H9 (cell line): ENCODE measurements around the gene ADARB2. TPM values are rescaled to one million over a fixed set of nuclear protein-coding genes. Genes with fewer than 3 reads are reported as not detected.

Experiments used
- DNase-seq: peaks from one replicate; pipeline ENCODE4 v3.0.0-alpha.2; 2017
- H2AFZ ChIP-seq: one replicate; pipeline ENCODE4 v1.6.1; 2013; ENCODE audit warnings: mild to moderate bottlenecking, low read length, control low read depth, moderate library complexity
- H2AK5ac ChIP-seq: 2 replicates; pipeline ENCODE4 v1.6.1; 2013; ENCODE audit warnings: low read length, control low read depth, mixed read lengths; ENCODE audit not compliant: insufficient read length
- H2BK120ac ChIP-seq: one replicate; pipeline ENCODE4 v1.6.1; 2013; ENCODE audit warnings: low read depth, mild to moderate bottlenecking, low read length, control low read depth, inconsistent platforms; ENCODE audit not compliant: poor library complexity, severe bottlenecking
- H2BK12ac ChIP-seq: 2 replicates; pipeline ENCODE4 v1.6.1; 2013; ENCODE audit warnings: low read length, control low read depth, mixed read lengths, low read depth; ENCODE audit not compliant: insufficient read length
- H2BK15ac ChIP-seq: 2 replicates; pipeline ENCODE4 v1.6.1; 2013; ENCODE audit warnings: low read depth, low read length, control low read depth
- H2BK20ac ChIP-seq: one replicate; pipeline ENCODE4 v1.6.1; 2013; ENCODE audit warnings: low read depth, mild to moderate bottlenecking, low read length, control low read depth, inconsistent platforms; ENCODE audit not compliant: poor library complexity, severe bottlenecking
- H2BK5ac ChIP-seq: 2 replicates; pipeline ENCODE4 v1.6.1; 2013; ENCODE audit warnings: low read length, control low read depth, mixed read lengths; ENCODE audit not compliant: insufficient read length
- H3K14ac ChIP-seq: 2 replicates; pipeline ENCODE4 v1.6.1; 2013; ENCODE audit warnings: low read length, control low read depth; ENCODE audit not compliant: insufficient read depth
- H3K18ac ChIP-seq: 2 replicates; pipeline ENCODE4 v1.6.1; 2013; ENCODE audit warnings: low read depth, mild to moderate bottlenecking, mixed read lengths, low read length, control low read depth; ENCODE audit not compliant: insufficient read length
- H3K23ac ChIP-seq: 2 replicates; pipeline ENCODE4 v1.6.1; 2013; ENCODE audit warnings: low read length, control low read depth, mixed read lengths, low read depth; ENCODE audit not compliant: insufficient read length
- H3K23me2 ChIP-seq: 2 replicates; pipeline ENCODE4 v1.6.1; 2013; ENCODE audit warnings: low read depth, mild to moderate bottlenecking, mixed read lengths, low read length, control low read depth; ENCODE audit not compliant: insufficient read length, poor library complexity, severe bottlenecking
- H3K27ac ChIP-seq: 2 replicates; pipeline ENCODE4 v1.5.1; 2013; ENCODE audit warnings: low read length, control low read depth, mixed read lengths, low read depth; ENCODE audit not compliant: insufficient read length
- H3K27me3 ChIP-seq: 2 replicates; pipeline ENCODE4 v1.6.1; 2013; ENCODE audit warnings: low read length, control low read depth, inconsistent platforms; ENCODE audit not compliant: insufficient read depth
- H3K4ac ChIP-seq: 2 replicates; pipeline ENCODE4 v1.6.1; 2013; ENCODE audit warnings: low read depth, mild to moderate bottlenecking, control low read depth, inconsistent platforms, low read length, moderate library complexity
- H3K4me1 ChIP-seq: 2 replicates; pipeline ENCODE4 v1.6.1; 2013; ENCODE audit warnings: low read length, control low read depth, inconsistent platforms; ENCODE audit not compliant: insufficient read depth
- H3K4me2 ChIP-seq: 2 replicates; pipeline ENCODE4 v1.6.1; 2013; ENCODE audit warnings: low read length, control low read depth, mixed read lengths; ENCODE audit not compliant: insufficient read length, insufficient read depth
- H3K56ac ChIP-seq: 2 replicates; pipeline ENCODE4 v1.6.1; 2013; ENCODE audit warnings: low read depth, mild to moderate bottlenecking, mixed read lengths, low read length, control low read depth; ENCODE audit not compliant: insufficient read length
- H3K79me1 ChIP-seq: 2 replicates; pipeline ENCODE4 v1.6.1; 2013; ENCODE audit warnings: low read depth, mild to moderate bottlenecking, moderate library complexity, low read length, control low read depth, inconsistent platforms; ENCODE audit not compliant: insufficient read depth, poor library complexity, severe bottlenecking
- H3K79me2 ChIP-seq: 2 replicates; pipeline ENCODE4 v1.6.1; 2013; ENCODE audit warnings: low read length, control low read depth, inconsistent platforms; ENCODE audit not compliant: insufficient read depth
- H3K9ac ChIP-seq: 2 replicates; pipeline ENCODE4 v1.6.1; 2013; ENCODE audit warnings: low read length, control low read depth, mixed read lengths; ENCODE audit not compliant: insufficient read length; ENCODE audit errors: extremely low read depth
- H3K9me3 ChIP-seq: one replicate; pipeline ENCODE4 v1.6.1; 2013; ENCODE audit warnings: low read depth, low read length, inconsistent platforms; ENCODE audit not compliant: control insufficient read depth
- H3T11ph ChIP-seq: one replicate; pipeline ENCODE4 v1.6.1; 2013; ENCODE audit warnings: mild to moderate bottlenecking, low read length, control low read depth, inconsistent platforms
- H4K20me1 ChIP-seq: one replicate; pipeline ENCODE4 v1.6.1; 2013; ENCODE audit not compliant: control insufficient read depth, insufficient read length, insufficient read depth
- H4K5ac ChIP-seq: 2 replicates; pipeline ENCODE4 v1.6.1; 2013; ENCODE audit warnings: low read depth, mild to moderate bottlenecking, mixed read lengths, low read length, control low read depth; ENCODE audit not compliant: insufficient read length
- H4K8ac ChIP-seq: replicated peaks from 2 replicates; pipeline ENCODE4 v1.6.1; 2013; ENCODE audit warnings: low read length, control low read depth, mixed read lengths, low read depth; ENCODE audit not compliant: insufficient read length
- H4K91ac ChIP-seq: 2 replicates; pipeline ENCODE4 v1.6.1; 2013; ENCODE audit warnings: low read depth, mild to moderate bottlenecking, moderate library complexity, mixed read lengths, low read length, control low read depth; ENCODE audit not compliant: insufficient read length
- H3K27ac Mint-ChIP-seq, 3 experiments: 2 replicates in 2 of 3; 3 replicates in 1 of 3; pipeline ENCODE4 v1.8.0; 2020 to 2021; ENCODE audit warnings: mixed read lengths in 3 of 3, mild to moderate bottlenecking in 1 of 3, moderate library complexity in 1 of 3
- H3K27me3 Mint-ChIP-seq: 2 replicates; pipeline ENCODE4 v1.8.0; 2021; ENCODE audit warnings: low read depth, mild to moderate bottlenecking, moderate library complexity, mixed read lengths
- H3K36me3 Mint-ChIP-seq, 3 experiments: 2 replicates in 2 of 3; 3 replicates in 1 of 3; pipeline ENCODE4 v1.8.0; 2020 to 2021; ENCODE audit warnings: low read depth in 3 of 3, mixed read lengths in 3 of 3; ENCODE audit not compliant: insufficient read depth in 1 of 3
- H3K4me1 Mint-ChIP-seq, 2 experiments: 2 replicates each; pipeline ENCODE4 v1.8.0; 2020; ENCODE audit warnings: mixed read lengths in 2 of 2
- H3K4me3 Mint-ChIP-seq, 2 experiments: 2 replicates in 1 of 2; 3 replicates in 1 of 2; pipeline ENCODE4 v1.8.0; 2020 to 2021; ENCODE audit warnings: mild to moderate bottlenecking in 2 of 2, mixed read lengths in 2 of 2, moderate library complexity in 1 of 2
- H3K9me3 Mint-ChIP-seq, 2 experiments: 2 replicates in 1 of 2; 3 replicates in 1 of 2; pipeline ENCODE4 v1.8.0; 2020; ENCODE audit warnings: mild to moderate bottlenecking in 2 of 2, mixed read lengths in 2 of 2, moderate library complexity in 1 of 2
- CTCF ChIP-seq: fragments of 200-600 bp; sonication (generic); conservative IDR thresholded peaks from 3 replicates; pipeline ENCODE4 v1.8.0; 2021; ENCODE audit warnings: antibody characterized with exemption, mild to moderate bottlenecking
- WGBS: extraction: QIAGEN DNeasy Blood & Tissue Kit; methylation state at CpG from one replicate; pipeline ENCODE4 v1.1.7; 2013; ENCODE audit warnings: missing lambda C conversion rate, low lambda C conversion rate, mixed read lengths; ENCODE audit not compliant: insufficient read length; ENCODE audit errors: extremely low coverage; 5-methylcytosine and 5-hydroxymethylcytosine counted together
- total RNA-seq: library from RNA; stranded (reverse); gene quantifications from 2 replicates; pipeline ENCODE4 v1.2.1, GENCODE V29; 2021

The ADARB2 gene
- total RNA-seq, 1 experiment from 2014 or later, result 0.87 TPM

GRCh38 chr10:1186683-1186990 lies 550.7 kb downstream of the ADARB2 start:
- Mint-ChIP-seq H3K27ac (no peak overlapping the region), H3K9me3 (no peaks in the 10 kb centered on the region), H3K4me3 (no peak overlapping the region), H3K4me1 (peaks cover 0 to 16% of the 10 kb centered on the region in 2 experiments; a peak in 2 of 4 replicates), H3K27me3 (peaks cover 9% of the 10 kb centered on the region; the same call in 1 of the 2 replicates), H3K36me3 (no peaks in the 10 kb centered on the region)
- H3K27me3 ChIP-seq, result no peaks in the 10 kb centered on the region
- H2BK5ac ChIP-seq, result no peak overlapping the region
- no peak overlapping the region for H3K4ac ChIP-seq
- H4K91ac ChIP-seq, result no peak overlapping the region
- DNase-seq, result no peak
- H3K14ac ChIP-seq, result no peak overlapping the region; the same call in 1 of the 2 replicates
- no peak overlapping the region for H3T11ph ChIP-seq
- H2BK120ac ChIP-seq, result no peak overlapping the region
- H3K9ac ChIP-seq, result no peak overlapping the region
- no peak for TF ChIP-seq CTCF
- no peak overlapping the region for H3K4me2 ChIP-seq
- H2AFZ ChIP-seq, result no peak overlapping the region
- no peaks in the 10 kb centered on the region for H3K79me1 ChIP-seq
- H3K56ac ChIP-seq, result no peak overlapping the region
- no peaks in the 10 kb centered on the region for H3K9me3 ChIP-seq
- no peak overlapping the region for H2BK20ac ChIP-seq
- H3K79me2 ChIP-seq, result no peaks in the 10 kb centered on the region
- no peak overlapping the region for H4K5ac ChIP-seq
- no peak overlapping the region for H3K23ac ChIP-seq
- no peaks in the 10 kb centered on the region for H3K23me2 ChIP-seq
- H3K27ac ChIP-seq, result no peak overlapping the region
- H2BK12ac ChIP-seq, result no peak overlapping the region
- no CpG with 5 or more reads among the region's 7 CpGs for WGBS
- no peak overlapping the region for H2BK15ac ChIP-seq
- no peak overlapping the region for H2AK5ac ChIP-seq
- no peaks in the 10 kb centered on the region for H3K4me1 ChIP-seq
- no peak overlapping the region for H4K8ac ChIP-seq
- H3K18ac ChIP-seq, result no peak overlapping the region
- no peaks in the 10 kb centered on the region for H4K20me1 ChIP-seq
